Psoas muscle (tissue), 8 donors: ENCODE measurements around the gene EPC1. TPM values are rescaled to one million over a fixed set of nuclear protein-coding genes. Genes with fewer than 3 reads are reported as not detected.

Experiments used
- ATAC-seq, 4 donors: fragments of 200-7000 bp; cut with Tn5 transposase; one replicate each; pipeline ENCODE4 v1.9.1; 2020; ENCODE audit warnings: moderate library complexity in 3 of 4, mild to moderate bottlenecking in 2 of 4
- DNase-seq, 2 donors: peaks; one replicate each; pipeline ENCODE4 v3.0.0-alpha.2; 2020
- H3K27ac ChIP-seq: fragments of 200-600 bp; one replicate; pipeline ENCODE4 v1.8.0; 2022
- H3K27me3 ChIP-seq, 3 donors: fragments of 200-600 bp in 1 of 3; one replicate each; pipeline versions ENCODE4 v1.6.1 to v1.8.0; 2013 to 2022; ENCODE audit warnings: low read length in 2 of 3, mild to moderate bottlenecking in 2 of 3, moderate library complexity in 1 of 3; ENCODE audit not compliant: insufficient read depth in 3 of 3
- H3K36me3 ChIP-seq, 2 donors: fragments of 200-600 bp in 1 of 2; one replicate each; pipeline versions ENCODE4 v1.6.1 to v1.8.0; 2013 to 2022; ENCODE audit warnings: low read depth in 1 of 2, mild to moderate bottlenecking in 1 of 2, moderate library complexity in 1 of 2; ENCODE audit not compliant: insufficient read depth in 1 of 2
- H3K4me1 ChIP-seq: fragments of 200-600 bp; one replicate; pipeline ENCODE4 v1.8.0; 2022
- H3K4me3 ChIP-seq: fragments of 200-600 bp; one replicate; pipeline ENCODE4 v1.8.0; 2022; ENCODE audit warnings: mild to moderate bottlenecking
- H3K9me3 ChIP-seq: fragments of 200-600 bp; one replicate; pipeline ENCODE4 v1.8.0; 2022
- WGBS, 3 donors: extraction: QIAGEN DNeasy Blood & Tissue Kit; methylation state at CpG; one replicate each; pipeline versions ENCODE4 v1.1.6 to v1.1.7; 2013; 5-methylcytosine and 5-hydroxymethylcytosine counted together
- intact Hi-C, 2 donors: fragments of 100-400 bp; cut with DNase I; formaldehyde crosslinking; loops; one replicate each; pipeline versions ENCODE4 v1.11.0 to v1.14.2; 2022
- polyA plus RNA-seq, 3 donors: library from polyadenylated mRNA; stranded (reverse); fragments of 200-250 nt; gene quantifications; one replicate each; pipeline ENCODE4 v1.2.3, GENCODE V29; 2013
- total RNA-seq, 4 donors: library from RNA; stranded (reverse); fragmentation: NEBNext Ultra II Directional in 2 of 4; extraction: Animal tissue kit (Norgen Biotek cat#: 25700) in 2 of 4; gene quantifications; one replicate each; pipeline versions ENCODE4 v1.2.1 to v1.2.4, GENCODE V29; 2021 to 2023
- TF ChIP-seq, protein P1 (sequence below): fragments of 200-600 bp; IDR thresholded peaks from one replicate; pipeline ENCODE4 v1.8.0; 2022; ENCODE audit warnings: antibody characterized with exemption
- donor health status: healthy with polysubstance abuse.
- donor health status: DM: no; HTN: no; CAD: no; lungs with moderate emphysema.
- donor health status: Bipolar disorder and iron deficiency.
- donor health status: healthy.
- donor health status: DM: yes; HTN: yes; CAD: no.
- donor health status: DM: no; HTN: no; CAD: no.
- donor health status: DM: no; HTN: no; CAD: no.
- donor health status: DM: yes; HTN: yes; CAD: no.

EPC1 gene
- total and polyA plus RNA-seq, 7 donors: 19.5 to 37.1 (median 23.4) TPM

GRCh38 chr10:32317795-32318357, 29.1 kb downstream of the EPC1 start:
- no peak for DNase-seq
- H3K4me3 ChIP-seq: no peak overlapping the region
- no peak for ATAC-seq
- H3K9me3 ChIP-seq: no peaks in the 10 kb centered on the region
- intact Hi-C loops: no loop called here
- WGBS, 3 donors: 43 to 58% (median 48%) methylated on average over 6 of the region's 6 CpGs
- no peaks in the 10 kb centered on the region for H3K36me3 ChIP-seq
- H3K27me3 ChIP-seq: no peaks in the 10 kb centered on the region
- peaks cover 70% of the 10 kb centered on the region for H3K4me1 ChIP-seq
- TF ChIP-seq, protein P1, sequence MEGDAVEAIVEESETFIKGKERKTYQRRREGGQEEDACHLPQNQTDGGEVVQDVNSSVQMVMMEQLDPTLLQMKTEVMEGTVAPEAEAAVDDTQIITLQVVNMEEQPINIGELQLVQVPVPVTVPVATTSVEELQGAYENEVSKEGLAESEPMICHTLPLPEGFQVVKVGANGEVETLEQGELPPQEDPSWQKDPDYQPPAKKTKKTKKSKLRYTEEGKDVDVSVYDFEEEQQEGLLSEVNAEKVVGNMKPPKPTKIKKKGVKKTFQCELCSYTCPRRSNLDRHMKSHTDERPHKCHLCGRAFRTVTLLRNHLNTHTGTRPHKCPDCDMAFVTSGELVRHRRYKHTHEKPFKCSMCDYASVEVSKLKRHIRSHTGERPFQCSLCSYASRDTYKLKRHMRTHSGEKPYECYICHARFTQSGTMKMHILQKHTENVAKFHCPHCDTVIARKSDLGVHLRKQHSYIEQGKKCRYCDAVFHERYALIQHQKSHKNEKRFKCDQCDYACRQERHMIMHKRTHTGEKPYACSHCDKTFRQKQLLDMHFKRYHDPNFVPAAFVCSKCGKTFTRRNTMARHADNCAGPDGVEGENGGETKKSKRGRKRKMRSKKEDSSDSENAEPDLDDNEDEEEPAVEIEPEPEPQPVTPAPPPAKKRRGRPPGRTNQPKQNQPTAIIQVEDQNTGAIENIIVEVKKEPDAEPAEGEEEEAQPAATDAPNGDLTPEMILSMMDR: no peak
- H3K27ac ChIP-seq: peak overlapping the region; percentile 52

DNA sequence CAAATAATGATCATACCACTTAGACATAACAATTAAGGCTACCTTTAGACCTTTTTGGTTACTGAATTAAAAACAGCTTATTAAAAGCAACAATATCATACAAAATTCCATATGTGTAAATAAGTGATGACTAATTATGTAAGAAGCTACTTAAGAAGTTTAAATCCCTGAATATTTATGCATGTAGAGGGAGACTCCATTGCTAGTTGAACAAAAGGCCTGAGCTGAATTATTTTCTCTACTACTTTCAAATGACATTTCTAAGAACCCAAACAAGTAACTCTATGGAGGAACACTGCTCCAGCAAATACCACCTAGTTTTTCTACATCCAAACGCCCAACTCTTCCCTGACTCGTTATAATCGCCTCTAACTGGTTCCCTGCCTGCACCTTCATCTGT, 31.5 kb downstream of the EPC1 start:
- peaks cover 76% of the 10 kb centered on the region for H3K4me1 ChIP-seq
- H3K4me3 ChIP-seq: no peak overlapping the region
- 59 to 73% (median 60%) methylated on average over 3 of the region's 3 CpGs for WGBS, 3 donors
- no peak overlapping the region for H3K27ac ChIP-seq
- TF ChIP-seq, protein P1: no peak
- H3K9me3 ChIP-seq: no peaks in the 10 kb centered on the region
- intact Hi-C loops: no loop called here
- ATAC-seq (no peak), DNase-seq (no peak)
- H3K27me3 ChIP-seq: no peaks in the 10 kb centered on the region
- H3K36me3 ChIP-seq: no peaks in the 10 kb centered on the region

- ATAC-seq: no peak
- 88 to 95% (median 92%) methylated on average over 2 of the region's 2 CpGs for WGBS, 3 donors
- Histone ChIP-seq H3K27ac (no peak overlapping the region), H3K36me3 (no peaks in the 10 kb centered on the region), H3K4me3 (no peak overlapping the region), H3K9me3 (no peaks in the 10 kb centered on the region), H3K4me1 (peaks cover 75% of the 10 kb centered on the region), H3K27me3 (no peaks in the 10 kb centered on the region)
- DNase-seq: no peak
- TF ChIP-seq, protein P1: no peak
- intact Hi-C loops: no loop called here
Observed at GRCh38 chr10:32314588-32314987, 32.4 kb downstream of the EPC1 start.

GRCh38 chr10:32308027-32308603, 38.8 kb downstream of the EPC1 start:
- H3K4me1 ChIP-seq: peaks cover 34% of the 10 kb centered on the region
- H3K9me3 ChIP-seq: no peaks in the 10 kb centered on the region
- no peak for DNase-seq
- TF ChIP-seq, protein P1: no peak
- intact Hi-C loops: no loop called here
- H3K27ac ChIP-seq: peak overlapping the region; percentile 51
- peak in 2 of 4 donors; percentile 11 to 15 for ATAC-seq
- 72 to 93% (median 78%) methylated on average over 7 of the region's 7 CpGs for WGBS, 3 donors
- no peaks in the 10 kb centered on the region for H3K27me3 ChIP-seq
- H3K36me3 ChIP-seq: peaks cover 0 to 25% of the 10 kb centered on the region in 2 donors
- H3K4me3 ChIP-seq: no peak overlapping the region

- DNase-seq (no peak), ATAC-seq (peak in 2 of 4 donors; percentile 41 to 56)
- H3K9me3 ChIP-seq: no peaks in the 10 kb centered on the region
- TF ChIP-seq, protein P1: no peak
- 31 to 67% (median 31%) methylated on average over 3 of the region's 3 CpGs for WGBS, 3 donors
- intact Hi-C loops: no loop called here
- H3K27ac ChIP-seq: peak overlapping the region; percentile 51
- H3K4me1 ChIP-seq: peaks cover 29% of the 10 kb centered on the region
- H3K27me3 ChIP-seq: no peaks in the 10 kb centered on the region
- H3K4me3 ChIP-seq: no peak overlapping the region
- peaks cover 0 to 30% of the 10 kb centered on the region in 2 donors for H3K36me3 ChIP-seq
Observed at GRCh38 chr10:32307609-32308008, 39.3 kb downstream of the EPC1 start.
